ENCODE results near the gene SAC3D1.
A peak's percentile ranks its signal among the peaks of the same experiment; 100 is the strongest.

The SAC3D1 gene

GRCh38 chr11:65013130-65013887 lies 27.7 kb upstream of the SAC3D1 start:
- Histone ChIP-seq H3K14ac (ENCODE audit: low read length in 2 of 2) (peak overlapping the region in 1 of 2 experiments; percentile 95), H3K27ac (ENCODE audit: low read length, poor library complexity, severe bottlenecking) (peak overlapping the region; percentile 99), H3K4me3 (ENCODE audit: insufficient read depth in 1 of 2, low read depth in 1 of 2, low read length in 2 of 2) (peak overlapping the region; percentile 80 to 85), H2AK5ac (ENCODE audit: low read length, severe bottlenecking) (no peak overlapping the region), H2AFZ (ENCODE audit: low read depth, low read length) (peak overlapping the region; percentile 97), H3K4me2 (ENCODE audit: low read length, poor library complexity, severe bottlenecking) (peak overlapping the region; percentile 95), H2BK5ac (ENCODE audit: low read depth, low read length, poor library complexity, severe bottlenecking) (peak overlapping the region; percentile 91), H2BK12ac (ENCODE audit: low read length in 2 of 2) (peak overlapping the region; percentile 28 to 75), H4K91ac (ENCODE audit: low read length) (peak overlapping the region; percentile 92), H4K8ac (ENCODE audit: low read length) (peak overlapping the region; percentile 98), H3K27me3 (ENCODE audit: control insufficient read depth in 1 of 2, insufficient read depth in 1 of 2, low read length in 2 of 2) (no peaks in the 10 kb centered on the region), H3K9me3 (ENCODE audit: control insufficient read depth, low read length) (no peaks in the 10 kb centered on the region), H2BK120ac (ENCODE audit: low read depth, low read length) (peak overlapping the region; percentile 78), H3K18ac (ENCODE audit: low read depth in 1 of 2, low read length in 2 of 2) (peak overlapping the region; percentile 94 to 98), H2BK15ac (ENCODE audit: low read depth, poor library complexity, severe bottlenecking) (peak overlapping the region; percentile 80), H3K36me3 (ENCODE audit: control insufficient read depth in 1 of 2, insufficient read depth in 2 of 2, low read depth in 1 of 2, low read length in 2 of 2) (peaks cover 6 to 8% of the 10 kb centered on the region in 2 experiments), H3K4me1 (ENCODE audit: control insufficient read depth, insufficient read depth, low read depth, low read length) (peaks cover 12% of the 10 kb centered on the region), H3K79me1 (replicated peaks; ENCODE audit: low read length, poor library complexity, severe bottlenecking) (peaks cover 15% of the 10 kb centered on the region), H3K9ac (ENCODE audit: low read length) (peak overlapping the region; percentile 96), H3K23ac (ENCODE audit: low read length in 2 of 2) (peak overlapping the region in 1 of 2 experiments; percentile 81), H3K4ac (ENCODE audit: low read depth in 1 of 2, low read length in 2 of 2) (peak overlapping the region; percentile 94 to 96)
- DNase-seq = peak; percentile 91
- 19% methylated on average over 22 of the region's 22 CpGs for WGBS

GRCh38 chr11:65013888-65014725 lies 26.9 kb upstream of the SAC3D1 start, which contains the start of gene ARL2:
TSS of gene ARL2 (plus strand) at chr11:65014160. CDS start at chr11:65014208, 48 bp downstream.
- peak within 1 kb of the TSS; percentile 94 to 98 for H3K18ac ChIP-seq (ENCODE audit: low read depth in 1 of 2, low read length in 2 of 2)
- H2BK12ac ChIP-seq (ENCODE audit: low read length in 2 of 2) = peak within 1 kb of the TSS; percentile 28 to 75
- peak within 1 kb of the TSS; percentile 96 for H3K9ac ChIP-seq (ENCODE audit: low read length)
- peaks cover 15% of the 10 kb centered on the region for H3K79me1 ChIP-seq (replicated peaks; ENCODE audit: low read length, poor library complexity, severe bottlenecking)
- peak within 1 kb of the TSS; percentile 98 for H4K8ac ChIP-seq (ENCODE audit: low read length)
- H3K4me2 ChIP-seq (ENCODE audit: low read length, poor library complexity, severe bottlenecking) = peak within 1 kb of the TSS; percentile 95
- H3K4me1 ChIP-seq (ENCODE audit: control insufficient read depth, insufficient read depth, low read depth, low read length) = peaks cover 12% of the 10 kb centered on the region
- peaks cover 13 to 16% of the 10 kb centered on the region in 2 experiments for H3K36me3 ChIP-seq (ENCODE audit: control insufficient read depth in 1 of 2, insufficient read depth in 2 of 2, low read depth in 1 of 2, low read length in 2 of 2)
- peak; percentile 93 for DNase-seq
- H3K14ac ChIP-seq (ENCODE audit: low read length in 2 of 2) = peak within 1 kb of the TSS in 1 of 2 experiments; percentile 95
- H3K23ac ChIP-seq (ENCODE audit: low read length in 2 of 2) = peak within 1 kb of the TSS in 1 of 2 experiments; percentile 81
- peak within 1 kb of the TSS; percentile 97 for H2AFZ ChIP-seq (ENCODE audit: low read depth, low read length)
- H2AK5ac ChIP-seq (ENCODE audit: low read length, severe bottlenecking) = no peak within 1 kb of the TSS
- H3K4ac ChIP-seq (ENCODE audit: low read depth in 1 of 2, low read length in 2 of 2) = peak within 1 kb of the TSS; percentile 94 to 96
- H3K27me3 ChIP-seq (ENCODE audit: control insufficient read depth in 1 of 2, insufficient read depth in 1 of 2, low read length in 2 of 2) = no peaks in the 10 kb centered on the region
- H3K27ac ChIP-seq (ENCODE audit: low read length, poor library complexity, severe bottlenecking) = peak within 1 kb of the TSS; percentile 99
- H3K9me3 ChIP-seq (ENCODE audit: control insufficient read depth, low read length) = no peaks in the 10 kb centered on the region
- peak within 1 kb of the TSS; percentile 80 to 85 for H3K4me3 ChIP-seq (ENCODE audit: insufficient read depth in 1 of 2, low read depth in 1 of 2, low read length in 2 of 2)
- peak within 1 kb of the TSS; percentile 91 for H2BK5ac ChIP-seq (ENCODE audit: low read depth, low read length, poor library complexity, severe bottlenecking)
- WGBS = under 1% methylated on average over 96 of the region's 96 CpGs
- peak within 1 kb of the TSS; percentile 92 for H4K91ac ChIP-seq (ENCODE audit: low read length)
- peak within 1 kb of the TSS; percentile 78 for H2BK120ac ChIP-seq (ENCODE audit: low read depth, low read length)
- peak within 1 kb of the TSS; percentile 80 for H2BK15ac ChIP-seq (ENCODE audit: low read depth, poor library complexity, severe bottlenecking)

- H2BK120ac ChIP-seq (ENCODE audit: low read depth, low read length) = no peak overlapping the region
- no peaks in the 10 kb centered on the region for H3K9me3 ChIP-seq (ENCODE audit: control insufficient read depth, low read length)
- H2AK5ac ChIP-seq (ENCODE audit: low read length, severe bottlenecking) = no peak overlapping the region
- WGBS = 60% methylated on average over 13 of the region's 23 CpGs
- no peak overlapping the region for H4K8ac ChIP-seq (ENCODE audit: low read length)
- peak overlapping the region; percentile 96 for H3K9ac ChIP-seq (ENCODE audit: low read length)
- H3K27ac ChIP-seq (ENCODE audit: low read length, poor library complexity, severe bottlenecking) = no peak overlapping the region
- peak overlapping the region; percentile 95 for H3K4me2 ChIP-seq (ENCODE audit: low read length, poor library complexity, severe bottlenecking)
- H2AFZ ChIP-seq (ENCODE audit: low read depth, low read length) = peak overlapping the region; percentile 51
- H2BK15ac ChIP-seq (ENCODE audit: low read depth, poor library complexity, severe bottlenecking) = no peak overlapping the region
- no peak overlapping the region for H2BK5ac ChIP-seq (ENCODE audit: low read depth, low read length, poor library complexity, severe bottlenecking)
- peak overlapping the region in 1 of 2 experiments; percentile 72 for H3K18ac ChIP-seq (ENCODE audit: low read depth in 1 of 2, low read length in 2 of 2)
- H2BK12ac ChIP-seq (ENCODE audit: low read length in 2 of 2) = peak overlapping the region in 1 of 2 experiments; percentile 11
- peak overlapping the region; percentile 80 to 85 for H3K4me3 ChIP-seq (ENCODE audit: insufficient read depth in 1 of 2, low read depth in 1 of 2, low read length in 2 of 2)
- peak overlapping the region in 1 of 2 experiments; percentile 35 for H3K14ac ChIP-seq (ENCODE audit: low read length in 2 of 2)
- peak overlapping the region in 1 of 2 experiments; percentile 60 for H3K4ac ChIP-seq (ENCODE audit: low read depth in 1 of 2, low read length in 2 of 2)
- H3K36me3 ChIP-seq (ENCODE audit: control insufficient read depth in 1 of 2, insufficient read depth in 2 of 2, low read depth in 1 of 2, low read length in 2 of 2) = peaks cover 16 to 18% of the 10 kb centered on the region in 2 experiments
- DNase-seq = no peak
- H4K91ac ChIP-seq (ENCODE audit: low read length) = no peak overlapping the region
- H3K4me1 ChIP-seq (ENCODE audit: control insufficient read depth, insufficient read depth, low read depth, low read length) = peaks cover 12% of the 10 kb centered on the region
- no peak overlapping the region for H3K23ac ChIP-seq (ENCODE audit: low read length in 2 of 2)
- H3K79me1 ChIP-seq (replicated peaks; ENCODE audit: low read length, poor library complexity, severe bottlenecking) = peaks cover 15% of the 10 kb centered on the region
- H3K27me3 ChIP-seq (ENCODE audit: control insufficient read depth in 1 of 2, insufficient read depth in 1 of 2, low read length in 2 of 2) = no peaks in the 10 kb centered on the region
Measured at GRCh38 chr11:65014726-65015227, 26.2 kb upstream of the SAC3D1 start.
